ENCODE results near the gene RANBP1. TPM values are rescaled to one million over a fixed set of nuclear protein-coding genes. Genes with fewer than 3 reads are reported as not detected.
"Not testable (repeated sequence)": the region's sequence is repeated elsewhere in the genome, so short reads cannot be mapped to it uniquely, and the experiment has no call there.

The RANBP1 gene
- polyA plus RNA-seq, 1 experiment = 166 TPM

DNA sequence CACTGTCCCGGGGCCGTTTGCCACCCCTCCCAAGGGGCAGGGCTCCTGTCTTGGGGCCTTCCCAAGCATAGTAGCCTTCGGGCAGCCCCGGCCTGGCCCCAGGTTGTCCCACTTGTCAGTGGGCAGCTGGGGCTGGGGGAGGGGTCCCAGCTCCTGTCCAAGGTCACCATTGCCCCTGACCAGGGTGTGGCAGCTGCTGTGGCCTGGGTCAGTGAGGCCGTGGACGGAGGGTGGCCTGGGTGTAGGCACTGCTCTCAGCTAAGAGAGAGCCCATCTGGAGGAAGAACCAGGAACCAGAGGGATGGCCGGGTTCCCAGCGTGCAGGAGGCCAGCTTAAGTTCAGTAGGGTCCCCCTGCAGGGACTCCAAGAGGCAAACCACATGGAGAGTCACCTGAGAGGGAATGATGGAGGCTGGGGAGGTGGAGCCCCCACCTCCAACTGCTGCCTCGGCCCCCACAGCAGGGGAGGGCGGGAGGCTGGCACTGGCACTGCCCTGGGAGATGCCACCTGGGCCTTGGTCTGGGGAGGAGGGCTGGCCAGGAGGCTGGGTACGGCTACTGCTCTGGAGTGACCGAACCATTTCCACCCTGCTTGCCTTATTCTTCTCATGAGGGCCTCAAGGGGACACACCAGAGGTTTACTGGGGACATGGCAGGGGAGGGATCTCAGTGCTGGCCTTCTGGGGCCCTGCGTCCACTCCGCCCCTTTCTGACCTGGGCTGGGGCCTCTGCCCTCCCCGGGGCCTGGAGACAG is 41.7 kb downstream of the RANBP1 start:
- ChIA-PET CTCF (interaction anchor here (0.8 to 6.2 kb wide), 30 partner anchors 10 to 284 kb away, joined by 3 to 91 read pairs (median 4); partner anchors contain the start of genes DGCR6L and TRMT2A), POLR2A (no interaction called here)
- no peaks in the 10 kb centered on the region; the same call in 1 of the 2 replicates for H3K27me3 ChIP-seq (ENCODE audit: control insufficient read depth, insufficient read depth, low read length)
- H3K4me3 ChIP-seq (ENCODE audit: low read depth, low read length) = no peak overlapping the region
- TF ChIP-seq, protein P1, sequence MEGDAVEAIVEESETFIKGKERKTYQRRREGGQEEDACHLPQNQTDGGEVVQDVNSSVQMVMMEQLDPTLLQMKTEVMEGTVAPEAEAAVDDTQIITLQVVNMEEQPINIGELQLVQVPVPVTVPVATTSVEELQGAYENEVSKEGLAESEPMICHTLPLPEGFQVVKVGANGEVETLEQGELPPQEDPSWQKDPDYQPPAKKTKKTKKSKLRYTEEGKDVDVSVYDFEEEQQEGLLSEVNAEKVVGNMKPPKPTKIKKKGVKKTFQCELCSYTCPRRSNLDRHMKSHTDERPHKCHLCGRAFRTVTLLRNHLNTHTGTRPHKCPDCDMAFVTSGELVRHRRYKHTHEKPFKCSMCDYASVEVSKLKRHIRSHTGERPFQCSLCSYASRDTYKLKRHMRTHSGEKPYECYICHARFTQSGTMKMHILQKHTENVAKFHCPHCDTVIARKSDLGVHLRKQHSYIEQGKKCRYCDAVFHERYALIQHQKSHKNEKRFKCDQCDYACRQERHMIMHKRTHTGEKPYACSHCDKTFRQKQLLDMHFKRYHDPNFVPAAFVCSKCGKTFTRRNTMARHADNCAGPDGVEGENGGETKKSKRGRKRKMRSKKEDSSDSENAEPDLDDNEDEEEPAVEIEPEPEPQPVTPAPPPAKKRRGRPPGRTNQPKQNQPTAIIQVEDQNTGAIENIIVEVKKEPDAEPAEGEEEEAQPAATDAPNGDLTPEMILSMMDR (IDR thresholded peaks at IDR 0.05; ENCODE audit: insufficient read depth, low read depth, low read length) = no peak
- H3K36me3 ChIP-seq (ENCODE audit: control insufficient read depth, insufficient read depth, low read length) = no peaks in the 10 kb centered on the region
- no peak for DNase-seq (ENCODE audit: low read depth)

DNA sequence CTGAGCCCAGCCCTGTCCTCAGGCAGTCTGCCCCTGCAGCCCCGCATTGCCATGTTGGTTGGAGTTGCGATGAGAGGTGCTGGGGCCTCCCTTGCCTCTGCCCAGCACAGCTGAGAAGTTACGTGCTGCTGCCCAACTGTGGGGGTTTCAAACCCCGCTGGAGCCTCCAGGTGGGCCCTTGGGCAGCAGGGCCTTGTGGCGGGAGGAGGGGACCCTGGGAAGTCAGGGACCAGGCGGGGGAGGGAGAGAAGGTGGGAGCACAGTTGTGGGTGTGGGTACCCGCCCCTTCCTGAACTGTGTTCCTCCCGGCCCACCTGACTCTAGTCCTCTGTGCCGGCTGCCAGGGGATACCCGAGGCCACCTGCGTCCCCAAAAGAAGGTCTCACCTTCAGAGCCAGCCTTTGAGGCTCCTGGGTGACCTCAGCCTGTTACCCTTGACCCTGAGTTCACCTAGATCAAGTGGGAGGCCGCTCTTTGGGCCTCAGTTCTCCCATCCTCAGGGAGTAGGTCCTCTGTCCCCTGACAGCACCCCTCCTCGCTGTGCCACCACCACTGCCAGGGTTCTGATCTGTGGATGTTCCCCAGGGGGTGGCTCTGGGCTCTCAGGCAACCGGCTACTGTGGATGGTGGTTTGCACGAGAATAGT is 42.6 kb downstream of the RANBP1 start:
- Histone ChIP-seq H3K4me3 (ENCODE audit: low read depth, low read length) (no peak overlapping the region), H3K36me3 (ENCODE audit: control insufficient read depth, insufficient read depth, low read length) (no peaks in the 10 kb centered on the region), H3K27me3 (ENCODE audit: control insufficient read depth, insufficient read depth, low read length) (no peaks in the 10 kb centered on the region; the same call in 1 of the 2 replicates)
- TF ChIP-seq, protein P1 (IDR thresholded peaks at IDR 0.05; ENCODE audit: insufficient read depth, low read depth, low read length) = no peak
- CTCF ChIA-PET = interaction anchor here (1.5 to 6.2 kb wide), 5 partner anchors 113 to 158 kb away, joined by 3 to 91 read pairs (median 12); no protein-coding TSS in a partner anchor
- no peak for DNase-seq (ENCODE audit: low read depth)
- POLR2A ChIA-PET = no interaction called here

DNA sequence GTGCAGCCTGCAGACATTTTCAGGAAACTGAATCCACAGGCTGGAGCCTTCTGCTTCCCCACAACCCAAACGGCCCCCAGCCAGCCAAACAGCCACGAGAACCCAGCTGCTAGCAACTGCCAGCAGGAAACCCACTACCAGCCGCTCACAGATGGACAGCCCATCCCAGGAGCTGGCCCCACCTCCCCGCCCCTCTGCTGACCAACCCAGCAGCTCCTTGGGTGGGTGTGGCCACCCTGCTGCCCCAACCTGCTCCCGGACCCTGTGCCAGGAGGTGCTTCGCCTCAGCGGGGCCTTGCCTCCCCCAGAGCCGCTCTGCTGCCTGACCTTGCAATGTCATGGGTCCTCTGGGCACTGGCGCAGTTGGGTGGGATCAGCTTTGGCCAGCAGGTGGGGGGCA is 43.2 kb downstream of the RANBP1 start:
- Histone ChIP-seq H3K4me3 (ENCODE audit: low read depth, low read length) (no peak overlapping the region), H3K36me3 (ENCODE audit: control insufficient read depth, insufficient read depth, low read length) (no peaks in the 10 kb centered on the region), H3K27me3 (ENCODE audit: control insufficient read depth, insufficient read depth, low read length) (no peaks in the 10 kb centered on the region; the same call in 1 of the 2 replicates)
- ChIA-PET CTCF (interaction anchor here (1.2 to 2.6 kb wide), 3 partner anchors 32 to 126 kb away, joined by 3 to 12 read pairs (median 8); no protein-coding TSS in a partner anchor), POLR2A (no interaction called here)
- TF ChIP-seq, protein P1 (IDR thresholded peaks at IDR 0.05; ENCODE audit: insufficient read depth, low read depth, low read length) = no peak
- DNase-seq (ENCODE audit: low read depth) = no peak

DNA sequence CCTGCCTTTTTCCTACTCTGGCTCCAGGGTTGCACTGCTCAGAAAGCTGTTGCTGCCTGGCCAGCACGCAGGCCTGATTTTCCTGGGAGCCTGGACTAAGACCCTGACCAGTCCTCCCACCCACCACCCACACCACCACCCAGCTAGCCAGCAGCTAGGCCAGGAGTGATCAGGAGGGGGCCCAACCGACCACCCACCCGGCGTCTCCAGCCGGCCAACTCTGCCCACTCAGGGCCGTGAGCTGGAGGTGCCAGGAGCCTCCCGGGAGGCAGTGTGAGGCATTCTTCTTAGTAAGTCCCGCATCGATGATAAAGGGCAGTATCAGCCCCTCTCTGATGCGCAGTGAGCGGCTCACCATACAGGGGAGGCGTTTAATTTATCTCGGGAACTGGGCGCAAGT is 43.6 kb downstream of the RANBP1 start:
- H3K36me3 ChIP-seq (ENCODE audit: control insufficient read depth, insufficient read depth, low read length); DNase-seq (ENCODE audit: low read depth); POLR2A ChIA-PET; H3K4me3 ChIP-seq (ENCODE audit: low read depth, low read length); H3K27me3 ChIP-seq (ENCODE audit: control insufficient read depth, insufficient read depth, low read length): not testable (repeated sequence)
- CTCF ChIA-PET = interaction anchor here (1.2 to 2.6 kb wide), 3 partner anchors 32 to 126 kb away, joined by 3 to 12 read pairs (median 8); no protein-coding TSS in a partner anchor

DNA sequence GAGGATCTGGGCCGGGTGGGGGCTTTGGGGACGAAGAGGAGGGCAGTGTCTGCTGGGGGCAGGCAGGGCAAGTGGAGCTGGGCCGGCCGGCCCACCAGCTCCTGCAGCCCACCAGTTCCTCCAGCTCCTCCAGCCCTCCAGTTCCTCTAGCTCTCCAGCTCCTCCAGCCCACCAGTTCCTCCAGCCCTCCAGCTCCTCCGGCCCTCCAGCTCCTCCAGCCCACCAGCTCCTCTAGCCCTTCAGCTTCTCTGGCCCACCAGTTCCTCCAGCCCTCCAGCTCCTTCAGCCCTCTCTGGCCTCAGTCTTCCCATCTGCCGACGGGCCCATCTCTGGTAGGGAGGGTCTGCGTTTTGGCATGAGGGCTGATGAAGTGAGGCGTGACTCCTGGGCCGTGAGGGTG is 44.1 kb downstream of the RANBP1 start:
- H3K36me3 ChIP-seq (ENCODE audit: control insufficient read depth, insufficient read depth, low read length) = no peaks in the 10 kb centered on the region
- no peak overlapping the region for H3K4me3 ChIP-seq (ENCODE audit: low read depth, low read length)
- TF ChIP-seq, protein P1 (IDR thresholded peaks at IDR 0.05; ENCODE audit: insufficient read depth, low read depth, low read length) = no peak
- ChIA-PET CTCF (interaction anchor here (1.2 to 2.6 kb wide), 3 partner anchors 31 to 125 kb away, joined by 3 to 12 read pairs (median 8); no protein-coding TSS in a partner anchor), POLR2A (no interaction called here)
- H3K27me3 ChIP-seq (ENCODE audit: control insufficient read depth, insufficient read depth, low read length) = no peaks in the 10 kb centered on the region; the same call in 1 of the 2 replicates
- DNase-seq (ENCODE audit: low read depth) = no peak

Data from BJ (cell line).